Fibroblast of skin of scalp (primary cell): ENCODE results near the gene GJB5.

ENCODE experiments used
- DNase-seq: peaks from one replicate; pipeline ENCODE4 v3.0.0-alpha.2; 2013

Gene GJB5

DNA sequence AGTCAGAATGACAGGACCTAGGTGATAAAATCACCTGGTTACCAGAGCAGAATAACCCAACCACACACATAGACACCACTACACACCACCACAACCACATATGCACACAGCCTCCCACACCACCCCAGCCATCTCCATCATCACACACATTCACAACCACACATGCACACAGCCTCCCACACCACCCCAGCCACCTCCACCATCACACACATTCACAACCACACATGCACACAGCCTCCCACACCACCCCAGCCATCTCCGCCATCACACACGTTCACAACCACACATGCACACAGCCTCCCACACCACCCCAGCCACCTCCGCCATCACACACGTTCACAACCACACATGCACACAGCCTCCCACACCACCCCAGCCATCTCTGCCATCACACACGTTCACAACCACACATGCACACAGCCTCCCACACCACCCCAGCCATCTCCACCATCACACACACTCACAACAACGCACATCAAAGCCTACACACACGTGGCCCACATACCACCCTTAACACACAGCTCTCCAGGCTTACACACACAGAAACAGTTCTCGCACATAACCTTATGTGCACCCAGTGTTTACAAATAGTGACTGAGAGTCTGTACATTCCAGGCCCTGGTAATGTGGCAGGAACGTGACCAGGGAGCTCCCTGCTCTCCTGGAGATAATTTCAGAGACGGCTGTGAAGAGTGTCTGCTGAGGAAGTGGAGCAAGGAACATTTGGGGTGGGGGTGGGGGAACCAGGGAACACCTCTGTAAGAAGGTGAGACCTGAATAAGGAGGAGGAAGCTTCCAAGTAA, 22.9 kb downstream of the GJB5 start:
- no peak for DNase-seq

DNA sequence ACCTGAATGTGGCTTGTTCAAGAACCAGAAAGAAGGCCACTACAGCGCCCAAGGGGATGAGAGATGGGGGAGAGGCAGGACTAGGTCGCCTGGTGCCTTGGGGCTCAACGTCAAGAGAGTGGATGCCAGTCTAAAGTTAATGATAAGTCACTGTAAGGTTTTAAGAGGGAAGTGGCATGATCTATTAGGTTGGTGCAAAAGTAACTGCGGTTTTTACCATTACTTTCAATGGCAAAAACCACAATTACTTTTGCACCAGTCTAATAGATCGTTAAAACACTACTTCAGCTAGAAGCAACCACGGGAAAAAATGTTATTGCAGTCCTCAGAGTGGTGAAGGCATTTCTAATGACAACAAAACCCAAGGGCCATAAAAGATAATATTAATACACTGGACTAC, 23.5 kb downstream of the GJB5 start:
- DNase-seq = no peak

DNA sequence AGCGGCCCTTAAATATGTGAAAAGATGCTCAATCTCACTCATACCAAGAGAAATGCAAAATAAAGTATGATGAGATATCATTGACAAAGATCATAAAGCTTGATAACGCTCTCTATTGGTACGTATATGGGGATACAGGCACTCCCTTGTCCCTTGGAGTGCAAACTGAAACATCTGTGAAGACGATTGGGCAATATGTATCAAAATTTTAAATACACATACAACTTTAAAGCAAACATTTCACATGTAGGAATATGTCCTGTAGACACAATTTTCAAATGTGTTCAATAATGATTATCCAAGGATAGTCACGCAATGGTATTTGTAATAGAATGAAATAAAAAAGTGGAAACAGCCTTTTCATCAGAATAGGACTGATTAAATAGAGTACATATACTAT, 24.2 kb downstream of the GJB5 start:
- DNase-seq = no peak

DNA sequence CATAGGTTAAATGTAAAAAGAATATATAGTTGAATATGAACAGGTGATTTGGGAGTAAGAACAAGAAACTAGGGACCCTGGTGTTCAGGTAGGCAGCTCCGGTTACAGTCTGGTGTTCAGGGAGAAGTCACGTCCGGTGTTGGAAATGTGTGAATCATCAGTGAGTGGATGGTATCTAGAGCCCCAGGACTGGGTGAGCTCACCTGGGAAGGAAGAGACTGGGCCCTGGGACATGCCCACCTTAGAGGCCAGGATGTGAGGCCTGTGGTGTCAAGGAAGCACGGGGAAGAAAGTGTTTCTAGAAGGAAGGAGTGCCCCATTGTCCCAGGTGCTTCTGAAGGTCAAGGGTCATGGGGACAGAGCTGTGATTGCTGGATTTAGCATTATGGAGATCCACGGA, 24.7 kb downstream of the GJB5 start:
- no peak for DNase-seq

DNA sequence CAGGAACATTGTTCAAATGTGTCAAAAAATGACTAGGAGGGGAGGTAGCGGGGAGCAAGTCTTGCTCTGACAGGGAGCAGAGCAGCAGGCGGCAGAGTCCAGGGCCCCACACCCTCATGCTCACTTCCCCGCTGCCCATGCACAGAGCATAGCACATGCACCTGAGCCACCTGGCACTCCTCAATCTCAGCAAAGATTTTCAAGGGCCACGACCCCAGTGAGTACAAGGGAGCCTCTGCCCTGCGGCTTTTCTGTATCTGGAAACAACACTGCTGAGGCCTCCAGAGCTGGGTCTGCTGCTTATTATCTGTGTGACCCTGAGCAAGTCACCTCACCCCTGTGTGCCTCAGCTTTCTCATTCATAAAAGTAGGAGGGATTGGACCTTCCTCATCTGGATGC, 25.1 kb downstream of the GJB5 start:
- no peak for DNase-seq

DNA sequence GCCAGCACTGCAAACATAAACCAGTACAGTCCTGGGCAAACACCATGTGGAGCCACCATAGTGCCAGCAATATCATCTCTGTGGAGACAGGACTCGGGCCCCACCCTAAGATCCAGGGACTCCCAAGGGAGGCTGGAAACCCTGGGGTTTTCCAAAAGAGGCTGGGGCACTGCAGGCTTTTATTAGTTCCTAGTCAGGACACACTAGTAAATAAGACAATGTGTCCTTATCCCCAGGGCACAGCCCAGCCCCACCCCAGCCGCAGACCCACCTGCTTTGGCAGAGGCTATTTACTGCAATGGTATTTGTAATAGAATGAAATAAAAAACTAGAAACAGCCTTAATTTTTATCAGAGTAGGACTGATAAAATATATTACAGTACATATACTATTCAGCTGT, 25.7 kb downstream of the GJB5 start:
- no peak for DNase-seq

DNA sequence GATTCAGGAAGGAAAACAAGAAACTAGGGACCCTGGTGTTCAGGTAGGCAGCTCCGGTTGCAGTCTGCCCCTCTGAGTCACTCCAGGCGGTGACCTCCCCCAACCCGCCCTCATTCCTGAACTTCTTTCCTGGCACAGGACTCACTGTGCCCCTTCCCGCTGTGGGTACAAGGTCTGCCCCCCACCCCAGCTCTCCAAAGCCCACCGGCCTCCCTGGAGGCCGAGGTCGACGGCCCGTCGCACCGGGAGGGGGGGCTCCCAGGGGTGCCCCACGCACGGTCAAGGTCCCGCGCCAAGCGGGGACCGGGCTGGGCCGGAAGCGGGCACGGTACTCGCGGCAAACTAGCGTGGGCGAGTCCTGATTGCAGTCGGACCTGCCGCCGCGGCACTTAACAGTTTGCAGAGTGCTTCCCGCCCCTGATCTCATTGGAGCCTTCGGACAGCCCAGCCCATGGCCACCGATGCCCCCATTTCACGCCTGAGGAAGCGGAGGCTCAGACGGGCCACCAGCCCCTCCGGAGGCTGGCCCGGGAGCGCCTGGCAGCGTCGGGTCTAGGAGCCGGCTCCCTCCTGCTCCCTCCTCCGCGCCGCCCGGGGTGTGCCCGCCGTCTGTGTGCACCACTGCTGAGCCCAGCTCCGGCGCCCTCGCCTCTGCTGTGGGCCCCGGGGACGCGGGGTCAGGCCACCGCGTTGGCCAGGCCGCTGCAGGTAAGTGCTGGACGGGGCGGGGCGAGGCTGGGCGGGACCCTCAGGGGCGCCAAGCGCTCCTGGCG, 26.4 kb downstream of the GJB5 start, which contains the start of gene GJB3:
GJB3 (plus strand) TSS at position 144 of the 773 bp plus-strand sequence. CDS start 3,549 bp downstream, outside the sequence.
- no peak for DNase-seq

DNA sequence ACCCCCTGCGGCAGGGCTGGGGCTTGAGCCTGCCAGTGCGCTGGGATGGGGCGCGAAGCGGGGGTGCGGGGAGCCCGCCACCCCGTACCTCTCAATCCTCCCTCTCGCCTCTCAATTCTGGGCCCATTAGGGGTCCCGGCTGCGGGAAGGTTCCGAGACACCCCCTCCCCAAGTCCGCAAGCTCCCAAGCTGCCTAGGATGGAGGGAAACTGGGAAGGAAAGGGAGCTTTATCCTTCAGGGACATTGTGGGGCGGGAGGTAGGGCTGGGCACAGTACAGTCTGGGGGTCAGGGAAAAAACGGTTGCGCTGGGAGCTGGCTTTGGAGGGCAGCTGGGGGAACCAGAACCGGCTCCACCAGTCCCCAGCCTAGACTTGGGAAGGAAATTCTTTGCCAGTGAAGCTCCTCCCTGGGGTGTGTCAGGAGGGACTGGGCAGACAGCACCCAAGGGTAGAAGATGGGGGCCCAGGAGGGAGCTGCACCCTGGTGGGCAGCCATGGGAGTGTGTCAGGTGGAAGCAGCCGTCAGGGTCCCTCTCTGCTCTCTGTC, 27.1 kb downstream of the GJB5 start:
- no peak for DNase-seq

DNA sequence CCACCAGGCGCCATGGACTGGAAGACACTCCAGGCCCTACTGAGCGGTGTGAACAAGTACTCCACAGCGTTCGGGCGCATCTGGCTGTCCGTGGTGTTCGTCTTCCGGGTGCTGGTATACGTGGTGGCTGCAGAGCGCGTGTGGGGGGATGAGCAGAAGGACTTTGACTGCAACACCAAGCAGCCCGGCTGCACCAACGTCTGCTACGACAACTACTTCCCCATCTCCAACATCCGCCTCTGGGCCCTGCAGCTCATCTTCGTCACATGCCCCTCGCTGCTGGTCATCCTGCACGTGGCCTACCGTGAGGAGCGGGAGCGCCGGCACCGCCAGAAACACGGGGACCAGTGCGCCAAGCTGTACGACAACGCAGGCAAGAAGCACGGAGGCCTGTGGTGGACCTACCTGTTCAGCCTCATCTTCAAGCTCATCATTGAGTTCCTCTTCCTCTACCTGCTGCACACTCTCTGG, 29.9 kb downstream of the GJB5 start:
- DNase-seq = no peak

DNA sequence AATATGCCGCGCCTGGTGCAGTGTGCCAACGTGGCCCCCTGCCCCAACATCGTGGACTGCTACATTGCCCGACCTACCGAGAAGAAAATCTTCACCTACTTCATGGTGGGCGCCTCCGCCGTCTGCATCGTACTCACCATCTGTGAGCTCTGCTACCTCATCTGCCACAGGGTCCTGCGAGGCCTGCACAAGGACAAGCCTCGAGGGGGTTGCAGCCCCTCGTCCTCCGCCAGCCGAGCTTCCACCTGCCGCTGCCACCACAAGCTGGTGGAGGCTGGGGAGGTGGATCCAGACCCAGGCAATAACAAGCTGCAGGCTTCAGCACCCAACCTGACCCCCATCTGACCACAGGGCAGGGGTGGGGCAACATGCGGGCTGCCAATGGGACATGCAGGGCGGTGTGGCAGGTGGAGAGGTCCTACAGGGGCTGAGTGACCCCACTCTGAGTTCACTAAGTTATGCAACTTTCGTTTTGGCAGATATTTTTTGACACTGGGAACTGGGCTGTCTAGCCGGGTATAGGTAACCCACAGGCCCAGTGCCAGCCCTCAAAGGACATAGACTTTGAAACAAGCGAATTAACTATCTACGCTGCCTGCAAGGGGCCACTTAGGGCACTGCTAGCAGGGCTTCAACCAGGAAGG, 30.5 kb downstream of the GJB5 start:
- no peak for DNase-seq

DNA sequence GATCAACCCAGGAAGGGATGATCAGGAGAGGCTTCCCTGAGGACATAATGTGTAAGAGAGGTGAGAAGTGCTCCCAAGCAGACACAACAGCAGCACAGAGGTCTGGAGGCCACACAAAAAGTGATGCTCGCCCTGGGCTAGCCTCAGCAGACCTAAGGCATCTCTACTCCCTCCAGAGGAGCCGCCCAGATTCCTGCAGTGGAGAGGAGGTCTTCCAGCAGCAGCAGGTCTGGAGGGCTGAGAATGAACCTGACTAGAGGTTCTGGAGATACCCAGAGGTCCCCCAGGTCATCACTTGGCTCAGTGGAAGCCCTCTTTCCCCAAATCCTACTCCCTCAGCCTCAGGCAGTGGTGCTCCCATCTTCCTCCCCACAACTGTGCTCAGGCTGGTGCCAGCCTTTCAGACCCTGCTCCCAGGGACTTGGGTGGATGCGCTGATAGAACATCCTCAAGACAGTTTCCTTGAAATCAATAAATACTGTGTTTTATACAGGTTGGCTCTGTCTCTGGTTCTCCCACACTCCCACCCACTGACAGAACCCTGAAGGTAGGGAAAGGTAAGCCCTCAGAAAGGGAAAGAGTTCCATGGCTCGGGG, 31.1 kb downstream of the GJB5 start:
- no peak for DNase-seq

DNA sequence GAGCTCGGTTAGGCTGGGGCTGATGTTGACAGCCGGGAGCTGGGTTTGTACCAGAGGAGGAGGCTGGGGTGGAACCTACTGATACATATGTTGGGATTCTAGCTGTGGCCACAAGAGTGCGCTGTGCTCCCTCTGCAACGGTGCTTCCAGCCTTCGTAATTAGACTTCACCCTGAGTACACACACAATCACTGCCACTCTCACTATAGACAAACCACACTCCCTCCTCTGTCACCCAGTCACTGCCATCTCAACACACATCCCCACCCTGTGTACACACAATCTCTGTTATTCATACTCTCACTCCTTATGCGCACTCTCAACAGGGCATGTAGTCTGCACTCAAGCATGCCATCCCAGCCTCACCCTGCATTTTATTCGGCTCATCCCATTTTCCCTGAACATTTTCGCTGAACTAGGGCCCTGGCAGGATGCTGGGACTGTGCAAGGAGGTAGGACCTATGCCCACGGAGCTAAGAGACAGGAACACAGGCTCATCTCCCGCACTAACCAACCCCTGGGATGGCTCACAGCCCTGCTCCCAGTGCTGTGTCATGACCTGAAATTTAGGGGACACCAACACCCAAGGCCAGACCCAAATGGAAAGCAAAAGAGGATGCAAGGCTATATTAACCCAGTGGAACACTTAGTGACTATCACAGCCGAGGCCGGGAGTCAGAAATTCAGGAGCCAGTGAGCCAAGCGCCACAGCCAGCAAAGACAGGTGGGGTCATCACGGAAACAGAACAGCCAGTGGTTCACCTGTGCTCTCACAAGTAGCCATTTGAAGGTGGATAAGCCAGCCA, 31.9 kb downstream of the GJB5 start:
- DNase-seq = peak; percentile 68

DNA sequence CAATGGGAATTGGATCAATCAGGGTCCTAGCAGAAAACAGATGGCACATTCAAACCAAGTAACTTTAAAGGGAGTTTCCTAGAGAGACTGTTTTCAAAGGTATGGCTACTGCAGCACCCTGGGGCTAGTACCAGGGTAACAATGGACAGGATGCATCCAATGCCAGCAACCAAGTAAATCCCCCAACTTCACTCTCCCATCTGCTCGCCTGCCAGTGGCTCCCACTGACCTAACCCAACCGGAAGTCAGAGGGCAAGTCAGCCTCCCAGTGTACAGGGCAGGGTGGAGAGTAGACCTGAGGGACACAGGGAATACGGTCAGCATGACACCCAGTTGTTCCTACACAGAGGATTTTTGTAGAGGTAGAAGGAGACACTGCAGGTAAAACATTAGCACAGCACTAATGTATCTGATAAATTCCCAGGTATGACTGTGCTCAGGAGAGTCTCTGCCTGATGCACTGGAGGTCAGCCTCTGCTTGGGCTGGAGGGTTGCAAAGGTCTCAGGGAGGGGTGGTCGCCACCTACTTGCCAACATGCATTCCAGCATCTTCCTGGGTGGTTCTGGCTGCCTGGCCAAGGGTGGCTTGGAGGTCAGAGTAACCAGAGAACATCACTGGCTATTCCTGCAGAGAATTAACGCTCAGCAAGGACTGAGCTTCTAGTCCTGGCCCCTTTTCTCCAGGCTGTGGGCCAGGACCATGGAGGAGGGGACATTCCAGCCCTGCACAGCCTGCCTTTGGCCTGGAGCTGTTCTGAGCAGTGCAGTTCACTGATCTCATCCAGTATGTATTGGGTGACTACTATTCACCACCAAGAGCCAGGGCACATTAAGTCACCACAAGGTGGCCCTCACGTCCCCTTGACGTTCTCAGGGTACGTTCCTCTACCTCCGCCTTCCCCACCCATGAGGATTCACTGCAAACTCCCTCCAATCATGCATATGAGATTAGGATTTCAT, 32.9 kb downstream of the GJB5 start:
- DNase-seq = peak; percentile 12

DNA sequence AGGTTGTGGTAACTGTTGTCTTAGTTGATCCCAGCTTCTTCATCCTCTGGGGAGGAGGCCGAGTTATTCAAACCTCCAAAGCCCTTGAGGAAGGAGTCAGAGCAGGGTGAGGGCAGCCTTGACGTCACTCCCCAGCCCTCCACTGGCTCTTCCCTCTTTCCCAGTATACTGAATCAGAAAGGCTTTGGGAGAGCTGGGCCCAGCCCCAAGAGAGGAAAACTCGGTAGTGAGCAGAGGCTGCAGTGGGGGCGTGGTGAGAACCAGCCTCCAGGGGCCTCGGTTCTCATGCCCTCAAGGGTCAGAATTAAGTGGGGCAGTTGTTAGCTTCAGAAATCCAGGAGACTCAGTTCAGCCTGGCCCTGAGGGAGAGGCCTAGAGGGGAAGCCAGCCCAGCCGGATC, 36.1 kb downstream of the GJB5 start:
- no peak for DNase-seq

DNA sequence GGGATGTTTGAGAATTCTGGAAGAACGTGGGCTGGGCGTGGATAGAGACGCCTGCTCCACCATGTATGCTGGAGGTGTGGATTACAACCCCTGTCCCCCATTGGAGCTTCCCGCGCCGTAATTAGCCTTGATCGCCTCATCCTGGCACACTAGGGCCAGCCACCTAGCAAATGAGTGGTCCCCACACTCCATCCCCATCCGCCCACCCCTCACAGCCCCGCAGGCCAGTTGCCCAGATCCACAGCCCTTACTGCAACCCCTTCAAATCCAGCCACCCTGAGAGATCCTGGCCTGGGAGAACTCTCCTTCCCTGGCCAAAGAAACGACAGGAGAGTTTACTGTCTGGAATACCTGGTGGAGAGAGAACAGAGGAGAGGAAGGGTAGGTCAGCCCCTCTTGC, 37.6 kb downstream of the GJB5 start:
- DNase-seq = no peak

DNA sequence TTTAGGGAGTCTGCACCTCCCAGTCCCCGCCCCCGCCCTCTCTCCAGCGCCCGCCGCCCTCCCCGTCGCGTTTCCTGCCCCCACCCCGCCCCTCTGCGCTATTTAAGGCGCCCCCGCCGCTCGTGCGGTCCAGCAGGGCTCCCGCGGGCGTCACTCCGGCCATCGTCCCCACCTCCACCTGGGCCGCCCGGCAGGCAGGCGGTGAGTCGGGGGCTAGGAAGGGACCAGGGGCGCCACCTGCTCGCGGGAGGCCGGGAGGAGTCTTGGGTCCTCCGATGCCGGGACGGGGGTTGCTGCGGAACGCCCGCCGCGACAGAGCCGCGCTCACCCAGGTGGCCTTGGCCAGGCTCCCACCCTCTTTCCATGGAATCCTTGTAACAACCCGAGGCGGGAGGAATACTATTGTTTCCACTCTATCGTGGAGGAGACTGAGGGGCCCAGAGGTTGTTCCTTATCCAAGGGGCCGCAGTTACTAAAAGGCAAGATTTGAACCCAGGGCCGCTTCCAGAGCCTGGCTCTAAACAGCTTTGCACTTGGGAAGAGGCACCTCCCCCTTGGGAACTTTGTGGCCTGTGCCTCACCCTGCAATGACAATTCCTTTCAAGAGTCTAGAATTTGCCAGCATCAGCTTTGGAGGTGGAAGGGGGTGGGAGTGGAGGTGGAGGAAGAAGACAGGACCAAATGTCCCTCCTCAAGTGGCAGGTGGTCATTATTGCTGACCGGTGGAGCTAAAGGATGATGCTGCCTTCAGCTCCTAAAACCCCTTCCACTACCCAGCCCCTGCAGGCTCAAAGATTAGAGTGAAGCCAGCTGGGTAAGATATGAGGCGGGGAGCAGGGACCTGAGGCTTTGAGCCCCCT, 38.3 kb downstream of the GJB5 start, which contains the start of gene GJA4:
GJA4 (plus strand) TSS at position 132 of the 860 bp plus-strand sequence. CDS start 1,215 bp downstream, outside the sequence.
- no peak for DNase-seq

DNA sequence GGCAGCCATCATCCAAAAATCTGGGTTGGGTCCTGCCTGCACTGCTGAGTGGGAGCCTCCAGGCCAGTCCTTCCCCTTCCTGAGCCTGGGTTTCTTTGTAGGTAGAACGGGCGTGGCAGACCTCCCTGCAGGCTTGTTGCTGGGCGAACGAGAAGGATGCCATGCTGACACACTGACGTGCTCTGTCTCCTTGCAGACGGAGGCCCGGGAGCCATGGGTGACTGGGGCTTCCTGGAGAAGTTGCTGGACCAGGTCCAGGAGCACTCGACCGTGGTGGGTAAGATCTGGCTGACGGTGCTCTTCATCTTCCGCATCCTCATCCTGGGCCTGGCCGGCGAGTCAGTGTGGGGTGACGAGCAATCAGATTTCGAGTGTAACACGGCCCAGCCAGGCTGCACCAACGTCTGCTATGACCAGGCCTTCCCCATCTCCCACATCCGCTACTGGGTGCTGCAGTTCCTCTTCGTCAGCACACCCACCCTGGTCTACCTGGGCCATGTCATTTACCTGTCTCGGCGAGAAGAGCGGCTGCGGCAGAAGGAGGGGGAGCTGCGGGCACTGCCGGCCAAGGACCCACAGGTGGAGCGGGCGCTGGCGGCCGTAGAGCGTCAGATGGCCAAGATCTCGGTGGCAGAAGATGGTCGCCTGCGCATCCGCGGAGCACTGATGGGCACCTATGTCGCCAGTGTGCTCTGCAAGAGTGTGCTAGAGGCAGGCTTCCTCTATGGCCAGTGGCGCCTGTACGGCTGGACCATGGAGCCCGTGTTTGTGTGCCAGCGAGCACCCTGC, 39.3 kb downstream of the GJB5 start:
- DNase-seq = no peak

DNA sequence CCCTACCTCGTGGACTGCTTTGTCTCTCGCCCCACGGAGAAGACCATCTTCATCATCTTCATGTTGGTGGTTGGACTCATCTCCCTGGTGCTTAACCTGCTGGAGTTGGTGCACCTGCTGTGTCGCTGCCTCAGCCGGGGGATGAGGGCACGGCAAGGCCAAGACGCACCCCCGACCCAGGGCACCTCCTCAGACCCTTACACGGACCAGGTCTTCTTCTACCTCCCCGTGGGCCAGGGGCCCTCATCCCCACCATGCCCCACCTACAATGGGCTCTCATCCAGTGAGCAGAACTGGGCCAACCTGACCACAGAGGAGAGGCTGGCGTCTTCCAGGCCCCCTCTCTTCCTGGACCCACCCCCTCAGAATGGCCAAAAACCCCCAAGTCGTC, 39.9 kb downstream of the GJB5 start:
- DNase-seq = no peak

DNA sequence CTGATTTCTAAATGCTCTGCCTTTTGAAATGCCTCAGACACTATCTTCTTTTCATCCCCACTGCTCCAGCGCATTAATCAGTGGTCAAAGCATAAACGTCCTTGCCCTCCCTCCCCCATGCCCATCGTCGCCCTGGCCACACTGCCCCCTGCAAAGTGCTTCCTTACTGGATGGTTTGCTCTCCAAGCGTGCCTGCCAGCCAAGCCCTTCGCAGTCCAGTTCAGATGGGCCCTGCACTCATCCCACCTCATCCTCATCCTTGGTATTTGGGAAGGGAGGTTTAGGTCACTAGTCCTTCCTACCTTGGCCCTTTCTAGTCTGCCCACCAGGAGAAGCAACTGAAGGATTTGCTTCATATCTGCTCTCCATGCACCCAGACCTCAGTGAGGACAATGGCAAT, 41.1 kb downstream of the GJB5 start:
- no peak for DNase-seq
